ENCODE data around the gene RSBN1L. TPM values are rescaled to one million over a fixed set of nuclear protein-coding genes. Genes with fewer than 3 reads are reported as not detected.

RSBN1L gene
- total RNA-seq, 1 experiment from 2014 or later = 33.7 TPM

GRCh38 chr7:77691892-77692491 is 4.3 kb upstream of the RSBN1L start:
- H2AFZ ChIP-seq (ENCODE audit: low read length) = no peak overlapping the region
- no peak overlapping the region for H3K9ac ChIP-seq (ENCODE audit: low read length)
- H3K79me2 ChIP-seq (ENCODE audit: low read length) = peaks cover 82% of the 10 kb centered on the region

GRCh38 chr7:77693830-77694583 is 2.3 kb upstream of the RSBN1L start:
- Histone ChIP-seq H3K79me2 (ENCODE audit: low read length) (peaks cover 86% of the 10 kb centered on the region), H3K4me1 (ENCODE audit: low read length) (peaks cover 28% of the 10 kb centered on the region), H2AFZ (ENCODE audit: low read length) (no peak overlapping the region), H3K27ac (ENCODE audit: low read length) (no peak overlapping the region), H3K27me3 (ENCODE audit: low read length) (no peaks in the 10 kb centered on the region), H3K4me3 (ENCODE audit: low read length) (no peak overlapping the region), H3K9me3 (ENCODE audit: low read length) (no peaks in the 10 kb centered on the region), H3K36me3 (ENCODE audit: insufficient read depth, low read length) (no peaks in the 10 kb centered on the region), H4K20me1 (ENCODE audit: insufficient read depth, low read depth, low read length) (peaks cover 7% of the 10 kb centered on the region; the same call in 1 of the 2 replicates), H3K9me2 (replicated peaks; ENCODE audit: insufficient read depth, low read length) (no peaks in the 10 kb centered on the region), H3K9ac (ENCODE audit: low read length) (no peak overlapping the region), H3K4me2 (ENCODE audit: low read depth, low read length, poor library complexity, severe bottlenecking) (peak overlapping the region; percentile 53)
- DNase-seq = no peak

More at GRCh38 chr7:77691892-77692491, 4.3 kb upstream of the RSBN1L start:
- no peaks in the 10 kb centered on the region for H4K20me1 ChIP-seq (ENCODE audit: insufficient read depth, low read depth, low read length)
- no peaks in the 10 kb centered on the region for H3K9me3 ChIP-seq (ENCODE audit: low read length)
- H3K9me2 ChIP-seq (replicated peaks; ENCODE audit: insufficient read depth, low read length) = no peaks in the 10 kb centered on the region
- no peaks in the 10 kb centered on the region for H3K27me3 ChIP-seq (ENCODE audit: low read length)
- H3K4me2 ChIP-seq (ENCODE audit: low read depth, low read length, poor library complexity, severe bottlenecking) = no peak overlapping the region
- no peaks in the 10 kb centered on the region for H3K36me3 ChIP-seq (ENCODE audit: insufficient read depth, low read length)
- peaks cover 20% of the 10 kb centered on the region for H3K4me1 ChIP-seq (ENCODE audit: low read length)
- H3K4me3 ChIP-seq (ENCODE audit: low read length) = no peak overlapping the region
- no peak overlapping the region for H3K27ac ChIP-seq (ENCODE audit: low read length)
- DNase-seq = no peak

- no peaks in the 10 kb centered on the region for H3K27me3 ChIP-seq (ENCODE audit: low read length)
- peaks cover 95% of the 10 kb centered on the region for H3K79me2 ChIP-seq (ENCODE audit: low read length)
- peaks cover 42% of the 10 kb centered on the region for H3K4me1 ChIP-seq (ENCODE audit: low read length)
- H3K4me3 ChIP-seq (ENCODE audit: low read length) = peak overlapping the region; percentile 92
- H3K9me2 ChIP-seq (replicated peaks; ENCODE audit: insufficient read depth, low read length) = no peaks in the 10 kb centered on the region
- peak overlapping the region; percentile 91 for H3K9ac ChIP-seq (ENCODE audit: low read length)
- no peaks in the 10 kb centered on the region for H3K9me3 ChIP-seq (ENCODE audit: low read length)
- peak overlapping the region; percentile 86 for H3K27ac ChIP-seq (ENCODE audit: low read length)
- H2AFZ ChIP-seq (ENCODE audit: low read length) = peak overlapping the region; percentile 88
- H3K4me2 ChIP-seq (ENCODE audit: low read depth, low read length, poor library complexity, severe bottlenecking) = peak overlapping the region; percentile 82
- H3K36me3 ChIP-seq (ENCODE audit: insufficient read depth, low read length) = peaks cover 4% of the 10 kb centered on the region; the same call in 1 of the 2 replicates
- DNase-seq = peak; percentile 80
- peaks cover 9% of the 10 kb centered on the region; the same call in 1 of the 2 replicates for H4K20me1 ChIP-seq (ENCODE audit: insufficient read depth, low read depth, low read length)
Measured at GRCh38 chr7:77696643-77697534, 630 bp downstream of the RSBN1L start.

- no peaks in the 10 kb centered on the region for H3K9me3 ChIP-seq (ENCODE audit: low read length)
- peak overlapping the region; percentile 82 for H3K4me2 ChIP-seq (ENCODE audit: low read depth, low read length, poor library complexity, severe bottlenecking)
- no peaks in the 10 kb centered on the region for H3K27me3 ChIP-seq (ENCODE audit: low read length)
- peak overlapping the region; percentile 91 for H3K9ac ChIP-seq (ENCODE audit: low read length)
- H3K79me2 ChIP-seq (ENCODE audit: low read length) = peaks cover 95% of the 10 kb centered on the region
- H4K20me1 ChIP-seq (ENCODE audit: insufficient read depth, low read depth, low read length) = peaks cover 9% of the 10 kb centered on the region; the same call in 1 of the 2 replicates
- H3K4me3 ChIP-seq (ENCODE audit: low read length) = peak overlapping the region; percentile 92
- H3K36me3 ChIP-seq (ENCODE audit: insufficient read depth, low read length) = peaks cover 4% of the 10 kb centered on the region; the same call in 1 of the 2 replicates
- H3K4me1 ChIP-seq (ENCODE audit: low read length) = peaks cover 42% of the 10 kb centered on the region
- peak overlapping the region; percentile 86 for H3K27ac ChIP-seq (ENCODE audit: low read length)
- DNase-seq = peak; percentile 89
- H2AFZ ChIP-seq (ENCODE audit: low read length) = no peak overlapping the region
- no peaks in the 10 kb centered on the region for H3K9me2 ChIP-seq (replicated peaks; ENCODE audit: insufficient read depth, low read length)
Measured at GRCh38 chr7:77697535-77697831, 1.2 kb downstream of the RSBN1L start.

- Histone ChIP-seq H3K27me3 (ENCODE audit: low read length) (no peaks in the 10 kb centered on the region), H3K4me3 (ENCODE audit: low read length) (peak overlapping the region; percentile 92), H3K9me3 (ENCODE audit: low read length) (no peaks in the 10 kb centered on the region), H3K27ac (ENCODE audit: low read length) (peak overlapping the region; percentile 86), H3K4me1 (ENCODE audit: low read length) (peaks cover 42% of the 10 kb centered on the region), H3K79me2 (ENCODE audit: low read length) (peaks cover 95% of the 10 kb centered on the region), H3K36me3 (ENCODE audit: insufficient read depth, low read length) (peaks cover 4% of the 10 kb centered on the region; the same call in 1 of the 2 replicates), H2AFZ (ENCODE audit: low read length) (no peak overlapping the region), H3K9me2 (replicated peaks; ENCODE audit: insufficient read depth, low read length) (no peaks in the 10 kb centered on the region), H4K20me1 (ENCODE audit: insufficient read depth, low read depth, low read length) (peaks cover 9% of the 10 kb centered on the region; the same call in 1 of the 2 replicates), H3K9ac (ENCODE audit: low read length) (peak overlapping the region; percentile 91), H3K4me2 (ENCODE audit: low read depth, low read length, poor library complexity, severe bottlenecking) (peak overlapping the region; percentile 82)
- peak; percentile 59 for DNase-seq
Measured at GRCh38 chr7:77698042-77698625, 1.9 kb downstream of the RSBN1L start.

- Histone ChIP-seq H3K4me3 (ENCODE audit: low read length) (peak overlapping the region; percentile 92), H3K4me1 (ENCODE audit: low read length) (peaks cover 37% of the 10 kb centered on the region), H4K20me1 (ENCODE audit: insufficient read depth, low read depth, low read length) (peaks cover 13% of the 10 kb centered on the region; the same call in 1 of the 2 replicates), H3K36me3 (ENCODE audit: insufficient read depth, low read length) (peaks cover 7% of the 10 kb centered on the region; the same call in 1 of the 2 replicates), H3K9me2 (replicated peaks; ENCODE audit: insufficient read depth, low read length) (no peaks in the 10 kb centered on the region), H3K9me3 (ENCODE audit: low read length) (no peaks in the 10 kb centered on the region), H3K4me2 (ENCODE audit: low read depth, low read length, poor library complexity, severe bottlenecking) (peak overlapping the region; percentile 82), H3K9ac (ENCODE audit: low read length) (peak overlapping the region; percentile 91), H3K27me3 (ENCODE audit: low read length) (no peaks in the 10 kb centered on the region), H2AFZ (ENCODE audit: low read length) (no peak overlapping the region), H3K27ac (ENCODE audit: low read length) (peak overlapping the region; percentile 86), H3K79me2 (ENCODE audit: low read length) (peaks cover 95% of the 10 kb centered on the region)
- peak; percentile 70 for DNase-seq
Measured at GRCh38 chr7:77699056-77699455, 2.8 kb downstream of the RSBN1L start.

DNA sequence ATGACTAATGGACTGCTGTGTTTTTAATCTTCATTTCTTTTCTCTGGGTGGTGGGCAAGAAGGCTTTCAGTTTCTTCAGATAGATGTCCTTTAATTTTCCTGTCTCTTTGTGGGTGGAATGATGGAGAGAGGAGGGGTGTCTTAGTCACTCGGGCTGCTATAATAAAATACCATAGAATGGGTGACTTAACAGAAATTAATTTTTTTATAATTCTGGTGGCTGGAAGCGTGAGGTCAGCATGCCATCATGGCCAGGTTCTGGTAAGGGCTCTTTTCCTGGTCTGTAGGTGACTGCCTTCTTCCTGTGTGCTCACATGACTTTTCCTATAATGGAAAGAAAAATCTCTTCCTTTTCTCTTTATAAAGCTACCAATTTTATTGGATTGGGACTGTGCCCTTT is 6.3 kb downstream of the RSBN1L start:
- Histone ChIP-seq H3K27me3 (ENCODE audit: low read length) (no peaks in the 10 kb centered on the region), H3K79me2 (ENCODE audit: low read length) (peaks cover 100% of the 10 kb centered on the region), H3K4me1 (ENCODE audit: low read length) (peaks cover 29% of the 10 kb centered on the region), H3K9ac (ENCODE audit: low read length) (no peak overlapping the region), H3K27ac (ENCODE audit: low read length) (no peak overlapping the region), H3K4me3 (ENCODE audit: low read length) (no peak overlapping the region), H3K4me2 (ENCODE audit: low read depth, low read length, poor library complexity, severe bottlenecking) (no peak overlapping the region), H4K20me1 (ENCODE audit: insufficient read depth, low read depth, low read length) (peaks cover 13% of the 10 kb centered on the region; the same call in 1 of the 2 replicates), H3K9me3 (ENCODE audit: low read length) (no peaks in the 10 kb centered on the region), H3K36me3 (ENCODE audit: insufficient read depth, low read length) (peaks cover 15% of the 10 kb centered on the region; the same call in 1 of the 2 replicates), H2AFZ (ENCODE audit: low read length) (no peak overlapping the region), H3K9me2 (replicated peaks; ENCODE audit: insufficient read depth, low read length) (no peaks in the 10 kb centered on the region)
- DNase-seq = no peak
